Measurements from ENCODE around the gene LRRC1. TPM values are rescaled to one million over a fixed set of nuclear protein-coding genes. Genes with fewer than 3 reads are reported as not detected.

The LRRC1 gene
- total and polyA plus RNA-seq, 10 of the 15 experiments (the other 5 are each of a cell fraction or from before 2014, with no cell fraction given), result 0.35 to 9.3 (median 0.63) TPM

DNA sequence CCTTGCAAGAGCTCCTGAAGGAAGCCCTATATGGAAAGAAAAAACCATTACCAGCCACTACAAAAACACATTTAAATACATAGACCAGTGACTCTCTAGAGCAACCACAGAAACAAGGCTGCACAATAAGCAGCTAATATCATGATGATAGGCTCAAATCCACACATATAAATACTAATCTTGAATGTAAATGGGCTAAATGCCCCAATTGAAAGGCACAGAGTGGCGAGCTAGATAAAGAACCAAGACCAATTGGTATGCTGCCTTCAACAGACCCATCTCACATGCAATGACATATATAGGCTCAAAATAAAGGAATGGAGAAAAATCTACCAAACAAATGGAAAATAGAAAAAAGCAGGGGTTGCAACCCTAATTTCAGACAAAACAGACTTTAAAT is 153.0 kb downstream of the LRRC1 start:
- no peak for DNase-seq (ENCODE audit: low read depth, low spot score)
- Histone ChIP-seq H2AFZ (ENCODE audit: control insufficient read depth, low read depth, low read length) (no peak overlapping the region), H3K27ac (ENCODE audit: control insufficient read depth, insufficient read depth) (no peak overlapping the region), H3K9me3 (replicated peaks; ENCODE audit: control insufficient read depth, insufficient read depth, low read length) (no peaks in the 10 kb centered on the region), H3K79me2 (ENCODE audit: control insufficient read depth, insufficient read depth, low read length) (no peaks in the 10 kb centered on the region), H3K27me3 (replicated peaks in 1 of 2; ENCODE audit: control insufficient read depth in 2 of 2, insufficient read depth in 2 of 2, low read length in 1 of 2) (no peaks in the 10 kb centered on the region), H3K4me1 (ENCODE audit: control insufficient read depth, insufficient read depth, low read length) (no peaks in the 10 kb centered on the region), H4K20me1 (ENCODE audit: control insufficient read depth, insufficient read depth) (no peaks in the 10 kb centered on the region), H3K36me3 (ENCODE audit: control insufficient read depth in 2 of 2, insufficient read depth in 2 of 2, low read length in 1 of 2) (no peaks in the 10 kb centered on the region), H3K4me2 (ENCODE audit: control insufficient read depth, insufficient read depth) (no peak overlapping the region), H3K4me3 (no peak overlapping the region), H3K9ac (ENCODE audit: control insufficient read depth, insufficient read depth, low read length) (no peak overlapping the region)
- WGBS (ENCODE audit: insufficient coverage, insufficient replicate concordance, low lambda C conversion rate, missing lambda C conversion rate), result 21% methylated on average over 1 of the region's 1 CpG
- no peak for FAIRE-seq
- ChIA-PET POLR2A (no interaction called here), RAD21 (ENCODE audit: unreplicated experiment) (no interaction called here), CTCF (interaction anchor here (0.6 to 1.8 kb wide), 2 partner anchors 8 to 68 kb away, joined by 3 to 8 read pairs; no protein-coding TSS in a partner anchor), SMC1A (ENCODE audit: uncharacterized antibody, unreplicated experiment) (interaction anchor here (1.7 kb wide), 1 partner anchor 26 kb away, joined by 3 read pairs; no protein-coding TSS in a partner anchor)
- intact Hi-C loops (cut with micrococcal nuclease; ENCODE audit: unreplicated experiment) (no loop called here), in situ Hi-C loops (cut with MboI) (no loop called here)
- no peak for TF ChIP-seq MYC (IDR thresholded peaks at IDR 0.05; ENCODE audit: insufficient read depth, insufficient read length, insufficient replicate concordance, low read length, severe bottlenecking)
- TF ChIP-seq NFXL1 (IDR thresholded peaks at IDR 0.05; ENCODE audit: borderline replicate concordance), result no peak
- no peak for TF ChIP-seq PML (IDR thresholded peaks at IDR 0.05; ENCODE audit: low read length)
- TF ChIP-seq POLR2AphosphoS2 (IDR thresholded peaks at IDR 0.05; ENCODE audit: low read depth, low read length), result no peak
- TF ChIP-seq NRF1 (conservative IDR thresholded peaks at IDR 0.05; ENCODE audit: low read depth, low read length), result no peak
- no peak for TF ChIP-seq GATAD2B (conservative IDR thresholded peaks at IDR 0.05; ENCODE audit: low read depth)
- no peak for TF ChIP-seq ZNF274 (IDR thresholded peaks at IDR 0.05; ENCODE audit: insufficient read depth, insufficient read length)
- BruUV-seq (replicated peaks), result no TSS peak
- ATAC-seq, result no peak

DNA sequence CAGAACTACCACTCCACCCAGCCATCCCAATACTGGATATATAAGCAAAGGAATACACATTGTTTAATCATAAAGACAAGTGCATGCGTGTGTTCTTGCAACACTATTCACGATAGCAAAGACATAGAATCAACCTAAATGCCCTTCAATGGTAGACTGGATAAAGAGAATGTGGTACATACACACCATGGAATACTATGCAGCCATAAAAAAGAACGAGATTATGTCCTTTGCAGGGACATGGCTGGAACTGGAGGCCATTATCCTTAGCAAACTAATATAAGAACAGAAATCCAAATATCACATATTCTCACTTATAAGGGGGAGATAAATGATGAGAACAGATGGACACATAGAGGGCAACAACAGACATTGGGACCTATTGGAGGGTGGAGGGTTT is 156.6 kb downstream of the LRRC1 start:
- ATAC-seq (no peak), FAIRE-seq (no peak), DNase-seq (ENCODE audit: low read depth, low spot score) (no peak)
- no TSS peak for BruUV-seq (replicated peaks)
- 46% methylated on average over 3 of the region's 3 CpGs for WGBS (ENCODE audit: insufficient coverage, insufficient replicate concordance, low lambda C conversion rate, missing lambda C conversion rate)
- Histone ChIP-seq H3K27ac (ENCODE audit: control insufficient read depth, insufficient read depth) (no peak overlapping the region), H3K27me3 (replicated peaks in 1 of 2; ENCODE audit: control insufficient read depth in 2 of 2, insufficient read depth in 2 of 2, low read length in 1 of 2) (no peaks in the 10 kb centered on the region), H3K36me3 (ENCODE audit: control insufficient read depth in 2 of 2, insufficient read depth in 2 of 2, low read length in 1 of 2) (no peaks in the 10 kb centered on the region), H3K4me2 (ENCODE audit: control insufficient read depth, insufficient read depth) (no peak overlapping the region), H3K4me3 (no peak overlapping the region), H3K9me3 (replicated peaks; ENCODE audit: control insufficient read depth, insufficient read depth, low read length) (no peaks in the 10 kb centered on the region), H4K20me1 (ENCODE audit: control insufficient read depth, insufficient read depth) (no peaks in the 10 kb centered on the region), H3K9ac (ENCODE audit: control insufficient read depth, insufficient read depth, low read length) (no peak overlapping the region), H2AFZ (ENCODE audit: control insufficient read depth, low read depth, low read length) (no peak overlapping the region), H3K79me2 (ENCODE audit: control insufficient read depth, insufficient read depth, low read length) (no peaks in the 10 kb centered on the region), H3K4me1 (ENCODE audit: control insufficient read depth, insufficient read depth, low read length) (no peaks in the 10 kb centered on the region)
- ChIA-PET RAD21 (ENCODE audit: unreplicated experiment) (no interaction called here), SMC1A (ENCODE audit: uncharacterized antibody, unreplicated experiment) (no interaction called here), CTCF (no interaction called here), POLR2A (no interaction called here)
- intact Hi-C loops (cut with micrococcal nuclease; ENCODE audit: unreplicated experiment) (no loop called here), in situ Hi-C loops (cut with MboI) (no loop called here)
- TF ChIP-seq, protein P1, sequence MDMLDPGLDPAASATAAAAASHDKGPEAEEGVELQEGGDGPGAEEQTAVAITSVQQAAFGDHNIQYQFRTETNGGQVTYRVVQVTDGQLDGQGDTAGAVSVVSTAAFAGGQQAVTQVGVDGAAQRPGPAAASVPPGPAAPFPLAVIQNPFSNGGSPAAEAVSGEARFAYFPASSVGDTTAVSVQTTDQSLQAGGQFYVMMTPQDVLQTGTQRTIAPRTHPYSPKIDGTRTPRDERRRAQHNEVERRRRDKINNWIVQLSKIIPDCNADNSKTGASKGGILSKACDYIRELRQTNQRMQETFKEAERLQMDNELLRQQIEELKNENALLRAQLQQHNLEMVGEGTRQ (IDR thresholded peaks at IDR 0.05; ENCODE audit: borderline replicate concordance, low read depth, low read length), result no peak
- TF ChIP-seq, protein P2, sequence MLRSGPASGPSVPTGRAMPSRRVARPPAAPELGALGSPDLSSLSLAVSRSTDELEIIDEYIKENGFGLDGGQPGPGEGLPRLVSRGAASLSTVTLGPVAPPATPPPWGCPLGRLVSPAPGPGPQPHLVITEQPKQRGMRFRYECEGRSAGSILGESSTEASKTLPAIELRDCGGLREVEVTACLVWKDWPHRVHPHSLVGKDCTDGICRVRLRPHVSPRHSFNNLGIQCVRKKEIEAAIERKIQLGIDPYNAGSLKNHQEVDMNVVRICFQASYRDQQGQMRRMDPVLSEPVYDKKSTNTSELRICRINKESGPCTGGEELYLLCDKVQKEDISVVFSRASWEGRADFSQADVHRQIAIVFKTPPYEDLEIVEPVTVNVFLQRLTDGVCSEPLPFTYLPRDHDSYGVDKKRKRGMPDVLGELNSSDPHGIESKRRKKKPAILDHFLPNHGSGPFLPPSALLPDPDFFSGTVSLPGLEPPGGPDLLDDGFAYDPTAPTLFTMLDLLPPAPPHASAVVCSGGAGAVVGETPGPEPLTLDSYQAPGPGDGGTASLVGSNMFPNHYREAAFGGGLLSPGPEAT (IDR thresholded peaks at IDR 0.05; ENCODE audit: low read depth), result no peak
- TF ChIP-seq ETV6 (conservative IDR thresholded peaks at IDR 0.05 in 1 of 2, IDR thresholded peaks at IDR 0.05 in 1 of 2; ENCODE audit: borderline replicate concordance in 1 of 2, low read depth in 1 of 2), result no peak
- TF ChIP-seq TCF12 (IDR thresholded peaks at IDR 0.05; ENCODE audit: low read depth, low read length), result no peak
- no peak for TF ChIP-seq ZNF622 (IDR thresholded peaks at IDR 0.05)
- no peak for TF ChIP-seq SMC3 (IDR thresholded peaks at IDR 0.05; ENCODE audit: borderline replicate concordance, low read length)
- no peak for TF ChIP-seq ZNF384 (IDR thresholded peaks at IDR 0.05; ENCODE audit: borderline replicate concordance, low read depth, low read length)
- no peak for TF ChIP-seq EED (IDR thresholded peaks at IDR 0.05; ENCODE audit: low read depth)
- TF ChIP-seq SIX5 (IDR thresholded peaks at IDR 0.05; ENCODE audit: low read depth, low read length, severe bottlenecking), result no peak
- no peak for TF ChIP-seq SREBF1 (IDR thresholded peaks at IDR 0.05; ENCODE audit: low read length)
- no peak for TF ChIP-seq ESRRA (IDR thresholded peaks at IDR 0.05; ENCODE audit: low read length)

Data from GM12878 (cell line).